Iris pigment epithelial cell (primary cell): ENCODE measurements around the gene TWIST2.

Experiments
- DNase-seq: peaks from one replicate; pipeline ENCODE4 v3.0.0-alpha.2; 2011; ENCODE audit warnings: low read depth

TWIST2 gene

GRCh38 chr2:238906254-238906935, 58.5 kb downstream of the TWIST2 start:
- no peak for DNase-seq

GRCh38 chr2:238906936-238907716, 59.2 kb downstream of the TWIST2 start:
- DNase-seq: no peak

DNA sequence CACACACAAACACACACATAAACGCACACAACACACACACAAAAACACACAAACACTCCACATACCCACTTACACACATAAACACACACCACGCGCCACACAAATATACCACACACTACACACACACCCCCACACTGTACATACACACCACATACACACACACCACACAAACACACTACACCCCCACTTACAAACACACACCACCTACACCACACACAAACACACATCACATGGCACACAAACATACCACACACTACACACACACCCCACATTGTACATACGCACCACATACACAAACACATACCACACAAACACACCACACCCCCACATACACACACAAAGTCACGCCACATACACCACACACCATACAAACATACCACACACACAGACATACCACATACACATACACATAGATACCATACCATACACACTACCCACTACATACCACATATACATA, 59.9 kb downstream of the TWIST2 start:
- no peak for DNase-seq

DNA sequence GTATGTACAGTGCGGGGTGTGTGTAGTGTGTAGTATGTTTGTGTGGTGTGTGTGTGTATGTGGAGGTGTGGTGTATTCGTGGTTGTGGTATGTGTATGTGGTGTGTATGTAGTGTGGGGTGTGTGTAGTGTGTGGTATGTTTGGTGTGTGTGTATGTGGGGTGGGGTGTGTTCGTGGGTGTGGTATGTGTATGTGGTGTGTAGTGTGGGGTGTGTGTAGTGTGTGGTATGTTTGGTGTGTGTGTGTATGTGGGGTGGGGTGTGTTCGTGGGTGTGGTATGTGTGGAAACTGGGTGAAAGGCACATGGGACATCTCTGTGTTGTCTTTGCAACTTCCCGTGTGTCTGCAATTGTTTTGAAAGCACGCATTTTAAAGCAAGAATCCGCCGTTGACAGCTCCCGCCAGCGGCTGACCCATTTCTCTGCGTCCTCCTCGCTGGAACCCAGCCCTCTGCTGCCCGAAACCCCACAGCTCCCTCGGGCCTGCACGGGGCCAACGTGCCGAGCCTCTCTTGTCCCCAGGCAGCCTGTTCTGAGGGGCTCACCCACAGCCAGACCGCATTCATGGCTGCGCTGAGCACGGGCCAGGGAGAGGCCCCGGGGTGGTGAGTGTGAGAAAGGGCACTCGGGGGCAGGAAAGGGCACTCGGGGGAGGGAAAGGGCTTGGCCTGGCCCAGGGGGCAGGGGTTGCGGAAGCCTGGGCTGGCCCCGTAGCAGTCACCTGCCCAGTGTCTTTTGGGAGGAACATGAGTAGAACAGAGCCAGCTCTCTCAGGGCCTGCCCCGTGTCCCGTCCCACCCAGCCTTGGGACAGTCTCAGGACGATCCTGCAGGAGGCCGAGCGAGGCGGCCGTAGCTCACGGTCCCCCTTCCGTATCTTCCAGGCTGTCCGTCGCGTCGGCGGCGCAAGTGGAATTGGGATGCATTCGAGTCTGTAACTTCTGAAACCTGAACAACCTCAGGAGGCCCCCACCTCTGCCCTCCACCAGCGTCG, 61.4 kb downstream of the TWIST2 start:
- peak; percentile 62 for DNase-seq

GRCh38 chr2:238910751-238911351, 63.0 kb downstream of the TWIST2 start:
- DNase-seq: no peak

DNA sequence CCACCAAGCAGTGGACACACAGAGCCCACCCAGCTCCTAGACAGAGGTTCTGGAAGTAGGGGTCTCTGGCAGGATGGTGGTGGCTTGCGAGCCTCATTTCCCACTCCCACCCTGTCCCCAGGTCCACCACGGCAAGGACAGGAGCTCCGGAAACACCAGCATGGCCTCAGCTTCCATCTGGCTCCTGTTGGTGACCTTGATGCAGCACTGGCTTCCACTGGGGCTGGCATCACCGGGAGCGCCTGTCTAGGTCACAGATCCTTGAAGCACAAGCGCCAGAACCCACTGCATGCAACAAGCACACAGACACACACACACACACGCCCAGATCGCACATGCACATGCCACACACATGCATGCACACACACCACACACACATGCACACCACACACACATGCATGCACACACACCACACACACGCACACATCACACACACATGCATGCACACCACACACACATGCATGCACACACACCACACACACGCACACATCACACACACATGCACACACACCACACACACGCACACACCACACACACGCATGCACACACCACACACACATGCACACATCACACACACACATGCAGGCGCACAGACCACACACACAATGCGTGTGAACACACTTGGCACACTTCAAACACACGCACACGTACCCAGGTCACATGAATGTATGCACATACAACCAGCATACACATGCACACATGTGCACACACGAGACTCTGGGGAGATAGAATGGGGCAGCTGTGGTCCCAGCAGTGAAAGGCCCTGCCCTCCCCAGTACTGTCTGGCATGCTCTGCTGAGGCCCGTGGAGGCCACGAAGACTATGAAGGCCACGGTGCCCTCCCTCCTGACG, 63.7 kb downstream of the TWIST2 start:
- DNase-seq: no peak

GRCh38 chr2:238912228-238912915, 64.5 kb downstream of the TWIST2 start:
- no peak for DNase-seq

- DNase-seq: no peak
Measured at GRCh38 chr2:238912916-238913875, 65.3 kb downstream of the TWIST2 start.

DNA sequence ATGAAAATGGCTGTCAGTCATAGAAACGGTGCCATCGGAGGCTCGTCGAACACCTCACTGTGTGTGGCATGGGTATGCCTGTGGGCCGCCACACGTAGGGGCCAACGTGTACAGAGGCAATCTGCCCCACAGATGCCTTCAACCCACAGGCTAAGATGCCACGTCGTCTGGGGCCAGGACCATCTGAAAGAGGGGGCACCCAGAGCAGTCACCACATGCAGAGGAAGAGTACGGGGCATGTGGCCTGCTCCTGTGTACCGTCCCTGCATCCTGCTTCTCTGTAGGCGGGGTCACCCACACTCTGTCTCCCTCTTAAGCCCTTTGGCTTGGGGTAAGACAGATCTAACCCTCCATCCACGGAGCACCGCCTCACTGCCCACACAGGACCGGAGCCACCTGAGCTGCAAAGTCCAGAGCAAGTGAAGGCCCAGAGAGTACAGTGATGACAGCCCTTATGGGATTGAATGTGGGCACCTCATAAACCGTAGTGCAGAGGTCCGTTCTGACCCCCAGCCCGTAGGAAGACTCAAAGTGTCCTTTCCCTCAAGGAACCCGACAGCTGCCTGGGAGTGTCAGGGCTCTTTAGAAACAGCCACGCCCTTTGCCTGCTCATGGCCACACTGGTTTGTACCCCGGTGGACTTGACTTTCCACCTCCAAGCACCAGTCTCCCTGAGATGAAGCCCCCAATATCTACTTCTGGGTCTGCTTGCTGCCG, 66.2 kb downstream of the TWIST2 start:
- no peak for DNase-seq

GRCh38 chr2:238914648-238915015, 66.7 kb downstream of the TWIST2 start:
- DNase-seq: peak; percentile 77

DNA sequence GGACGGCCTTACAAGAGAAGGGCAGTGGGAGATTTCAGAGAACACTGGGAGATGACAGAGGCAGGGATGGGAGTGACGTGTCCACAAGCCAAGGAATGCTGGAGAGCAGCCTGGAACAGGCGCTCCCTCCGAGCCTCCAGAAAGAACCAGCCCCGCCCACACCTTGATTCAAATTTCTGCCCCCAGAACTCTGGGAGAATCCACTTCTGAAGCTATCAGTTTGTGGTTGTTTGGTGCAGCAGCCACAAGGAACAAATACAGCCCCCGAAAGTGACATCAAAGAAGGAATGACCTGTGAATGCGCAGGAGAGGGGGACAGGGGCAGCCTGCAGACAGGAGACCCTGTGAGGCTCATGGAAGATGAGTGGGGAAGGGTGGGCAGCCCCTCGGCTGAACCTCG, 67.3 kb downstream of the TWIST2 start:
- DNase-seq: no peak

DNA sequence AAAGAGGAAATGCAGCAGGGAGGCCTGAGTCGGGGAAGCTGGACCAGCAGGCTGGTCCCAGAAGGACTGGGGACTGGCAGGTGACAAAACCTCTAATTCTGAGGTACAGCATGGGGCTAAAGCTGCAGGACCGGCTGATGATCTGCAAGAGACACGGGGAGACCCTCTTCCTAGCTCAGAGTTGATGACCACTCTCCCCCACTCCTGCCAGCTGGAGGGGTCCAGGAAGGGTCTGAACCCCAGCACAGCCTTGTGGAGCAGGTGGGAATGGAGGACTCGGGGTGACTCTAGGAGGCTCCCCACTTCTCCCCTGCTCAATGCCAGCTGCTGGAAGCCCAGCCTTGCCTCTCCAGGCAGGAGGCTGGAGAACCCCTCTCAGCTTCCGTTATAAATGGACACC, 67.7 kb downstream of the TWIST2 start:
- DNase-seq: no peak

- no peak for DNase-seq
Measured at GRCh38 chr2:238916176-238916874, 68.4 kb downstream of the TWIST2 start.

GRCh38 chr2:238916875-238917590, 69.1 kb downstream of the TWIST2 start:
- DNase-seq: no peak

GRCh38 chr2:238919307-238919706, 71.4 kb downstream of the TWIST2 start:
- no peak for DNase-seq

DNA sequence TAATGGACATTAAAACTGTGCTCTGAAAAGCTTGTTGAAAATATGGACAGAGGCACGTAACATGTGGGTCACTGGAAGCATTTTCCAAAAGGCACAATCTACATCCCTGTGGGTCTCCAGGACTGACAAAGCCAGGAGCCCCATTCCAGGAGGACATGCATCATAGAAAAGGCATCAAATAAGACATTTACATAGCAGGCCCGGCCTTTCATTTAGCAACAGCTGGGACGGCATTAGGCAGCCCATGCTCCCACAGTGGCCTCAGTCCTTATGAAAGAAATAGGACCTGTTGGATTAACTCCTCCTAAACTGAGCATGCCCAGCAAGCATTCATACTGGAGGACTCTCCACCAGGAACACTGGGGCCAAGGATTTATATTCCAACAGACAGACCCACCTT, 72.2 kb downstream of the TWIST2 start:
- DNase-seq: no peak

GRCh38 chr2:238920601-238921001, 72.7 kb downstream of the TWIST2 start:
- no peak for DNase-seq
